ENCODE results near the gene RPRD1A.
"Not testable (repeated sequence)": the region's sequence is repeated elsewhere in the genome, so short reads cannot be mapped to it uniquely, and the experiment has no call there.

DNA sequence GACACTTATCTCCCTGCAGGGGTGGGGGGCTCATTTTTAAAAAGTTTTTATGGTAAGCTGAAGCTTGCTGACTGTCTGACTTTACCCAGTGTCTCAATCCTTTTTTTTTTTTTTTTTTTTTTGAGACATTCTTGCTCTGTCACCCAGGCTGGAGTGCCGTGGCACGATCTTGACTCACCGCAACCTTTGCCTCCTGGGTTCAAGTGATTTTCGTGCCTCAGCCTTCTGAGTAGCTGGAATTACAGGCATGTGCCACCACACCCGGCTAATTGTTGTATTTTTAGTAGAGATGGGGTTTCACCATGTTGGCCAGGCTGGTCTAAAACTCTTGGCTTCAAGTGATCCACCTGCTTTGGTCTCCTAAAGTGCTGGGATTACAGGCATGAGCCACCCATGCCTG is 24.8 kb upstream of the RPRD1A start:
- not testable (repeated sequence) for TF ChIP-seq JUND (IDR thresholded peaks at IDR 0.05); TAF1 (IDR thresholded peaks at IDR 0.05; ENCODE audit: borderline replicate concordance, low read depth, low read length); SMC3 (IDR thresholded peaks at IDR 0.05; ENCODE audit: low read depth, low read length); RAD21 (IDR thresholded peaks at IDR 0.05; ENCODE audit: low read length); RCOR1 (IDR thresholded peaks at IDR 0.05; ENCODE audit: low read length); POLR2AphosphoS5 (IDR thresholded peaks at IDR 0.05; ENCODE audit: low read depth, low read length); TEAD4 (IDR thresholded peaks at IDR 0.05; ENCODE audit: borderline replicate concordance, insufficient read depth); GABPA (IDR thresholded peaks at IDR 0.05; ENCODE audit: low read depth); EZH2phosphoT487 (IDR thresholded peaks at IDR 0.05; ENCODE audit: borderline replicate concordance, low read depth); EP300 (IDR thresholded peaks at IDR 0.05; ENCODE audit: borderline replicate concordance in 1 of 2, low read depth in 1 of 2, low read length in 1 of 2); FOXM1 (IDR thresholded peaks at IDR 0.05; ENCODE audit: low read depth); FOSL2 (IDR thresholded peaks at IDR 0.05; ENCODE audit: borderline replicate concordance, low read depth)
- TF ChIP-seq, protein P1, sequence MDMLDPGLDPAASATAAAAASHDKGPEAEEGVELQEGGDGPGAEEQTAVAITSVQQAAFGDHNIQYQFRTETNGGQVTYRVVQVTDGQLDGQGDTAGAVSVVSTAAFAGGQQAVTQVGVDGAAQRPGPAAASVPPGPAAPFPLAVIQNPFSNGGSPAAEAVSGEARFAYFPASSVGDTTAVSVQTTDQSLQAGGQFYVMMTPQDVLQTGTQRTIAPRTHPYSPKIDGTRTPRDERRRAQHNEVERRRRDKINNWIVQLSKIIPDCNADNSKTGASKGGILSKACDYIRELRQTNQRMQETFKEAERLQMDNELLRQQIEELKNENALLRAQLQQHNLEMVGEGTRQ (IDR thresholded peaks at IDR 0.05; ENCODE audit: borderline replicate concordance, low read depth, low read length) = not testable (repeated sequence)
- TF ChIP-seq, protein P2, sequence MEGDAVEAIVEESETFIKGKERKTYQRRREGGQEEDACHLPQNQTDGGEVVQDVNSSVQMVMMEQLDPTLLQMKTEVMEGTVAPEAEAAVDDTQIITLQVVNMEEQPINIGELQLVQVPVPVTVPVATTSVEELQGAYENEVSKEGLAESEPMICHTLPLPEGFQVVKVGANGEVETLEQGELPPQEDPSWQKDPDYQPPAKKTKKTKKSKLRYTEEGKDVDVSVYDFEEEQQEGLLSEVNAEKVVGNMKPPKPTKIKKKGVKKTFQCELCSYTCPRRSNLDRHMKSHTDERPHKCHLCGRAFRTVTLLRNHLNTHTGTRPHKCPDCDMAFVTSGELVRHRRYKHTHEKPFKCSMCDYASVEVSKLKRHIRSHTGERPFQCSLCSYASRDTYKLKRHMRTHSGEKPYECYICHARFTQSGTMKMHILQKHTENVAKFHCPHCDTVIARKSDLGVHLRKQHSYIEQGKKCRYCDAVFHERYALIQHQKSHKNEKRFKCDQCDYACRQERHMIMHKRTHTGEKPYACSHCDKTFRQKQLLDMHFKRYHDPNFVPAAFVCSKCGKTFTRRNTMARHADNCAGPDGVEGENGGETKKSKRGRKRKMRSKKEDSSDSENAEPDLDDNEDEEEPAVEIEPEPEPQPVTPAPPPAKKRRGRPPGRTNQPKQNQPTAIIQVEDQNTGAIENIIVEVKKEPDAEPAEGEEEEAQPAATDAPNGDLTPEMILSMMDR (IDR thresholded peaks at IDR 0.05) = not testable (repeated sequence)

Measured in SK-N-SH (cell line).